Naive thymus-derived CD4-positive, alpha-beta T cell (primary cell): ENCODE measurements around the gene ANKRD35. TPM values are rescaled to one million over a fixed set of nuclear protein-coding genes. Genes with fewer than 3 reads are reported as not detected.
"Not testable (repeated sequence)": the region's sequence is repeated elsewhere in the genome, so short reads cannot be mapped to it uniquely, and the experiment has no call there.

Experiments used
- ATAC-seq: fragments of 150-1000 bp; cut with Tn5 transposase; 2 replicates; pipeline ENCODE4 v1.10.0; 2021; ENCODE audit warnings: mild to moderate bottlenecking, moderate library complexity
- CTCF ChIA-PET: fragments of 350-600 bp; sonication (Branson Sonifier 250); formaldehyde crosslinking; loops from one replicate; lab custom pipeline; 2021; ENCODE audit warnings: antibody characterized with exemption; lab: Charles Lee
- POLR2A ChIA-PET: fragments of 350-600 bp; sonication (Branson Sonifier 250); formaldehyde crosslinking; loops from one replicate; lab custom pipeline; 2021; ENCODE audit warnings: antibody characterized with exemption, inconsistent platforms; lab: Charles Lee
- DNase-seq, 9 donors: peaks; one replicate each; pipeline versions ENCODE4 v3.0.0 to v3.0.0-alpha.2; 2020 to 2022; ENCODE audit warnings: mixed read lengths in 1 of 9
- H3K27ac ChIP-seq: one replicate; pipeline ENCODE4 v1.7.0; 2013; ENCODE audit warnings: mild to moderate bottlenecking, low read depth, low read length, moderate library complexity
- H3K27me3 ChIP-seq, 2 donors: one replicate each; pipeline ENCODE4 v1.7.0; 2013; ENCODE audit warnings: low read length in 2 of 2, mild to moderate bottlenecking in 2 of 2, moderate library complexity in 2 of 2; ENCODE audit not compliant: control insufficient read depth in 2 of 2, insufficient read depth in 2 of 2
- H3K36me3 ChIP-seq, 3 experiments: 1 replicate in 2 of 3; 2 replicates in 1 of 3; pipeline ENCODE4 v1.7.0; 2013; ENCODE audit warnings: low read length in 3 of 3, mild to moderate bottlenecking in 3 of 3, moderate library complexity in 1 of 3; ENCODE audit not compliant: insufficient read depth in 3 of 3, control insufficient read depth in 2 of 3
- H3K4me1 ChIP-seq, 2 donors: one replicate each; pipeline ENCODE4 v1.7.0; 2013; ENCODE audit warnings: low read length in 2 of 2, mild to moderate bottlenecking in 2 of 2, moderate library complexity in 1 of 2; ENCODE audit not compliant: control insufficient read depth in 2 of 2, insufficient read depth in 2 of 2
- H3K4me3 ChIP-seq: 2 replicates; pipeline ENCODE4 v1.7.0; 2013; ENCODE audit warnings: mild to moderate bottlenecking, low read length
- H3K9me3 ChIP-seq, 3 experiments: 1 replicate in 2 of 3; 2 replicates in 1 of 3; pipeline ENCODE4 v1.7.0; 2013; ENCODE audit warnings: low read length in 3 of 3; ENCODE audit not compliant: control insufficient read depth in 2 of 3
- H3K27ac Mint-ChIP-seq, 9 donors: one replicate each; pipeline ENCODE4 v1.8.0; 2020 to 2022; ENCODE audit warnings: mixed read lengths in 9 of 9, mild to moderate bottlenecking in 8 of 9, moderate library complexity in 5 of 9, inconsistent platforms in 2 of 9
- H3K27me3 Mint-ChIP-seq, 5 donors: one replicate each; pipeline ENCODE4 v1.8.0; 2021 to 2022; ENCODE audit warnings: mixed read lengths in 5 of 5, mild to moderate bottlenecking in 1 of 5
- H3K36me3 Mint-ChIP-seq, 5 donors: one replicate each; pipeline ENCODE4 v1.8.0; 2020 to 2022; ENCODE audit warnings: mixed read lengths in 5 of 5, mild to moderate bottlenecking in 3 of 5, inconsistent platforms in 1 of 5
- H3K4me1 Mint-ChIP-seq, 7 donors: one replicate each; pipeline ENCODE4 v1.8.0; 2020 to 2022; ENCODE audit warnings: mixed read lengths in 7 of 7, mild to moderate bottlenecking in 3 of 7, inconsistent platforms in 1 of 7
- H3K4me3 Mint-ChIP-seq, 10 donors: one replicate each; pipeline ENCODE4 v1.8.0; 2020 to 2022; ENCODE audit warnings: mild to moderate bottlenecking in 10 of 10, mixed read lengths in 10 of 10, moderate library complexity in 6 of 10, inconsistent platforms in 2 of 10
- H3K9me3 Mint-ChIP-seq, 11 donors: one replicate each; pipeline ENCODE4 v1.8.0; 2020 to 2022; ENCODE audit warnings: mixed read lengths in 11 of 11, mild to moderate bottlenecking in 4 of 11, inconsistent platforms in 1 of 11, moderate library complexity in 1 of 11
- intact Hi-C, 2 donors: fragments of 100-400 bp; cut with micrococcal nuclease; formaldehyde crosslinking; loops; one replicate each; pipeline ENCODE4 v1.15.1; 2023
- polyA plus RNA-seq, 2 donors: library from polyadenylated mRNA; unstranded; fragments of 300-500 nt; fragmentation: Illumina TruSeq; gene quantifications; one replicate each; pipeline ENCODE4 v1.2.3, GENCODE V29; 2021
- total RNA-seq, 6 experiments: library from RNA in 5 of 6; stranded (reverse) in 5 of 6; gene quantifications; 1 replicate in 5 of 6; 2 replicates in 1 of 6; pipeline ENCODE4 v1.2.3 and lab custom pipeline; 2021 to 2026

ANKRD35 gene
- total and polyA plus RNA-seq, 7 experiments from 2014 or later: 0.12 to 0.58 (median 0.14) TPM; not detected in 3

DNA sequence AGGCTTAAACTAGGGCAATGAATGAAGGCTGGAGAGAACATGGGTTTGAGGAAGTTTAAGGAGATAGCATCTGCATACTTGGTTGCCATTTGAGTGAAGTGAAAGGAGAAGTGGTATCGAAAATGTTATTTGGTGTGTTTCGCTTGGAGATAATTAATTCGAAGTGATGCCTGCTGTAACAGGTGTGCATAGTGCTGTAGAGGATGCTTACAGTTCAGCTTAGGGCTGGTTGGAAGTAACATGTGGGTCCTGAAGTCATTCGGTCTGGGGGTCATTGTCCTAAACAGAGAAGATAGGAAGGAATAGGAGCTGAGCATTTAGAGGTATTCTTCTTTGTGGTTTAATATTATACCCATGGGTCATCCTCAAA, 40.5 kb downstream of the ANKRD35 start:
- Histone ChIP-seq H3K9me3 (no peaks in the 10 kb centered on the region), H3K4me3 (peak overlapping the region; percentile 86), H3K27ac (peak overlapping the region; percentile 69), H3K4me1 (peaks cover 10 to 15% of the 10 kb centered on the region in 2 donors), H3K27me3 (no peaks in the 10 kb centered on the region), H3K36me3 (peaks cover 0 to 37% (median 8%) of the 10 kb centered on the region in 3 experiments)
- H3K4me3 Mint-ChIP-seq: no peak overlapping the region
- intact Hi-C loops: loop anchor here (1.0 to 2.0 kb wide), 9 partner anchors 13 to 168 kb away; partner anchors contain the start of genes ITGA10 (in 2 of the 2), PEX11B (in 1 of the 2) and PIAS3 (in 1 of the 2)
- H3K4me1 Mint-ChIP-seq: peaks cover 6 to 17% (median 11%) of the 10 kb centered on the region in 7 donors
- no peak overlapping the region for H3K27ac Mint-ChIP-seq
- H3K27me3 Mint-ChIP-seq: no peaks in the 10 kb centered on the region
- H3K36me3 Mint-ChIP-seq: peaks cover 4 to 23% (median 9%) of the 10 kb centered on the region in 5 donors
- DNase-seq (no peak), ATAC-seq (peak; percentile 63)
- POLR2A ChIA-PET: interaction anchor here (0.7 to 4.7 kb wide), 15 partner anchors 14 to 174 kb away, joined by 3 to 49 read pairs (median 5); partner anchors contain the start of genes ANKRD34A, LIX1L, PIAS3 and POLR3C
- H3K9me3 Mint-ChIP-seq: no peaks in the 10 kb centered on the region
- CTCF ChIA-PET: interaction anchor here (0.6 to 5.8 kb wide), 28 partner anchors 9 to 193 kb away, joined by 3 to 81 read pairs (median 4); partner anchors contain the start of genes ANKRD34A, ITGA10, PEX11B and PIAS3

GRCh38 chr1:145843031-145843430, 42.6 kb downstream of the ANKRD35 start:
- DNase-seq (no peak), ATAC-seq (no peak)
- H3K4me1 ChIP-seq: peaks cover 10 to 15% of the 10 kb centered on the region in 2 donors
- peaks cover 5 to 7% (median 6%) of the 10 kb centered on the region in 7 donors for H3K4me1 Mint-ChIP-seq
- intact Hi-C loops: no loop called here
- peaks cover 4 to 31% (median 9%) of the 10 kb centered on the region in 5 donors for H3K36me3 Mint-ChIP-seq
- H3K4me3 ChIP-seq: no peak overlapping the region
- no peaks in the 10 kb centered on the region for H3K9me3 Mint-ChIP-seq
- CTCF ChIA-PET: interaction anchor here (0.6 to 5.8 kb wide), 3 partner anchors 15 to 169 kb away, joined by 5 to 81 read pairs (median 6); partner anchors contain the start of gene PIAS3
- no peaks in the 10 kb centered on the region for H3K9me3 ChIP-seq
- H3K36me3 ChIP-seq: peaks cover 4 to 46% (median 16%) of the 10 kb centered on the region in 3 experiments
- POLR2A ChIA-PET: interaction anchor here (1.0 to 3.3 kb wide), 2 partner anchors 17 to 84 kb away, joined by 4 to 16 read pairs; partner anchors contain the start of gene RBM8A
- no peaks in the 10 kb centered on the region for H3K27me3 ChIP-seq
- no peak overlapping the region for H3K27ac ChIP-seq
- H3K27me3 Mint-ChIP-seq: no peaks in the 10 kb centered on the region
- no peak overlapping the region for H3K4me3 Mint-ChIP-seq
- no peak overlapping the region for H3K27ac Mint-ChIP-seq

DNA sequence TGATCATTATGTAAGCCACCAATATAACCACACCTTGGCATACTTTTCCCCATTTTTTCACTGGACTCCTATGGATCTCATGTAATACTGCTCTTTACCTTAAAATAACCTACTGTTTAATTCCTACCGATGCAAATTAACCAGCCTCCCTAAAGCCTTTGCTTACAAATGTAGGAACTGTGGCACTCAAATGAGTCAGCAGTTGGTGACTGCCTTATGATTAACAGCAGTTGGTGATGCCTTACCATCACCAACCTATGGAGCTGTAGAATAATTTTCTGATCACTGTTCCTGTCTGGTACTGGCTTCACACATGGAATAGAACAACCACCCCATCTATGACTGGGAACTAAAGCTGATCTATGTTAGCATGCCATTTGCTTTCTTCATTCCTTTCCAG, 48.0 kb downstream of the ANKRD35 start:
- H3K4me3 Mint-ChIP-seq: no peak overlapping the region
- H3K36me3 Mint-ChIP-seq: peaks cover 4 to 56% (median 20%) of the 10 kb centered on the region in 5 donors
- CTCF ChIA-PET: no interaction called here
- no peaks in the 10 kb centered on the region for H3K4me1 ChIP-seq
- no peak overlapping the region for H3K27ac Mint-ChIP-seq
- no peaks in the 10 kb centered on the region for H3K9me3 ChIP-seq
- POLR2A ChIA-PET: interaction anchor here (2.1 kb wide), 1 partner anchor 14 kb away, joined by 7 read pairs; the partner anchor contains the start of genes POLR3C and RNF115
- intact Hi-C loops: no loop called here
- no peaks in the 10 kb centered on the region for H3K27me3 Mint-ChIP-seq
- H3K4me3 ChIP-seq: no peak overlapping the region
- no peak overlapping the region for H3K27ac ChIP-seq
- no peaks in the 10 kb centered on the region for H3K9me3 Mint-ChIP-seq
- peaks cover 16 to 99% (median 23%) of the 10 kb centered on the region in 3 experiments for H3K36me3 ChIP-seq
- no peak for DNase-seq
- no peak for ATAC-seq
- H3K27me3 ChIP-seq: no peaks in the 10 kb centered on the region
- H3K4me1 Mint-ChIP-seq: no peaks in the 10 kb centered on the region

GRCh38 chr1:145830810-145831209, 54.9 kb downstream of the ANKRD35 start:
- ATAC-seq, CTCF ChIA-PET, H3K9me3 ChIP-seq, H3K4me3 Mint-ChIP-seq, DNase-seq, intact Hi-C loops, H3K27ac ChIP-seq, H3K27me3 Mint-ChIP-seq, H3K4me1 ChIP-seq, H3K27me3 ChIP-seq, H3K9me3 Mint-ChIP-seq, H3K4me3 ChIP-seq: not testable (repeated sequence)
- POLR2A ChIA-PET: interaction anchor here (0.6 kb wide), 1 partner anchor 207 kb away, joined by 3 read pairs; no protein-coding TSS in a partner anchor
- H3K36me3 ChIP-seq: peaks cover 25 to 94% (median 33%) of the 10 kb centered on the region in 3 experiments
- H3K27ac Mint-ChIP-seq: peak overlapping the region in 2 of 9 donors; percentile 22 to 46
- peaks cover 31 to 65% (median 52%) of the 10 kb centered on the region in 5 donors for H3K36me3 Mint-ChIP-seq
- H3K4me1 Mint-ChIP-seq: peaks cover 11 to 29% (median 21%) of the 10 kb centered on the region in 7 donors

- peaks cover 25 to 76% (median 33%) of the 10 kb centered on the region in 3 experiments for H3K36me3 ChIP-seq
- no peaks in the 10 kb centered on the region for H3K27me3 Mint-ChIP-seq
- H3K9me3 ChIP-seq: no peaks in the 10 kb centered on the region
- peaks cover 31 to 61% (median 51%) of the 10 kb centered on the region in 5 donors for H3K36me3 Mint-ChIP-seq
- DNase-seq: no peak
- H3K4me3 Mint-ChIP-seq: no peak overlapping the region
- POLR2A ChIA-PET: interaction anchor here (0.7 to 1.3 kb wide), 3 partner anchors 17 to 91 kb away, joined by 3 read pairs; partner anchors contain the start of gene NUDT17
- intact Hi-C loops: loop anchor here (2.0 to 10.0 kb wide), 2 partner anchors 16 to 54 kb away; partner anchors contain the start of gene NUDT17 (in 1 of the 2)
- H3K4me3 ChIP-seq: no peak overlapping the region
- H3K27ac ChIP-seq: no peak overlapping the region
- no peaks in the 10 kb centered on the region for H3K27me3 ChIP-seq
- no peak for ATAC-seq
- H3K27ac Mint-ChIP-seq: peak overlapping the region in 5 of 9 donors; percentile 7 to 56 (median 36)
- peaks cover 10 to 14% of the 10 kb centered on the region in 2 donors for H3K4me1 ChIP-seq
- H3K9me3 Mint-ChIP-seq: no peaks in the 10 kb centered on the region
- CTCF ChIA-PET: interaction anchor here (0.9 to 1.1 kb wide), 2 partner anchors 17 to 204 kb away, joined by 5 to 7 read pairs; partner anchors contain the start of gene NUDT17
- peaks cover 24 to 38% (median 36%) of the 10 kb centered on the region in 7 donors for H3K4me1 Mint-ChIP-seq
Measured at GRCh38 chr1:145828367-145829026, 57.2 kb downstream of the ANKRD35 start.

GRCh38 chr1:145827966-145828365, 57.7 kb downstream of the ANKRD35 start:
- intact Hi-C loops: loop anchor here (2.0 to 10.0 kb wide), 2 partner anchors 17 to 53 kb away; partner anchors contain the start of gene NUDT17 (in 1 of the 2)
- Mint-ChIP-seq H3K27ac (peak overlapping the region in 5 of 9 donors; percentile 2 to 51 (median 28)), H3K27me3 (no peaks in the 10 kb centered on the region), H3K4me3 (no peak overlapping the region), H3K36me3 (peaks cover 31 to 56% (median 47%) of the 10 kb centered on the region in 5 donors), H3K4me1 (peaks cover 24 to 38% (median 36%) of the 10 kb centered on the region in 7 donors), H3K9me3 (no peaks in the 10 kb centered on the region)
- POLR2A ChIA-PET: interaction anchor here (0.7 to 1.3 kb wide), 2 partner anchors 32 to 92 kb away, joined by 3 read pairs; no protein-coding TSS in a partner anchor
- no peak overlapping the region for H3K4me3 ChIP-seq
- no peak overlapping the region for H3K27ac ChIP-seq
- H3K36me3 ChIP-seq: peaks cover 25 to 70% (median 33%) of the 10 kb centered on the region in 3 experiments
- peaks cover 10 to 14% of the 10 kb centered on the region in 2 donors for H3K4me1 ChIP-seq
- ATAC-seq (no peak), DNase-seq (no peak)
- no peaks in the 10 kb centered on the region for H3K9me3 ChIP-seq
- no peaks in the 10 kb centered on the region for H3K27me3 ChIP-seq
- CTCF ChIA-PET: interaction anchor here (0.9 to 1.1 kb wide), 2 partner anchors 18 to 204 kb away, joined by 5 to 7 read pairs; partner anchors contain the start of gene NUDT17
